CD4-positive, alpha-beta memory T cell (primary cell): ENCODE data around the gene CCDC70. TPM values are rescaled to one million over a fixed set of nuclear protein-coding genes. Genes with fewer than 3 reads are reported as not detected.
A peak's percentile ranks its signal among the peaks of the same experiment; 100 is the strongest.

Source experiments
- CTCF ChIA-PET: fragments of 350-600 bp; sonication (Branson Sonifier 250); formaldehyde crosslinking; loops from one replicate; lab custom pipeline; 2021; ENCODE audit warnings: inconsistent platforms; ENCODE audit not compliant: partially characterized antibody; lab: Charles Lee
- POLR2A ChIA-PET: fragments of 350-600 bp; sonication (Branson Sonifier 250); formaldehyde crosslinking; loops from one replicate; lab custom pipeline; 2021; ENCODE audit not compliant: partially characterized antibody; lab: Charles Lee
- DNase-seq, 5 donors: peaks; one replicate each; pipeline versions ENCODE4 v3.0.0 to v3.0.0-alpha.2; 2020 to 2022; ENCODE audit warnings: mixed read lengths in 1 of 5
- H3K27ac ChIP-seq: one replicate; pipeline ENCODE4 v1.7.0; 2013; ENCODE audit warnings: low read depth, low read length
- H3K27me3 ChIP-seq: 2 replicates; pipeline ENCODE4 v1.7.0; 2013; ENCODE audit warnings: mild to moderate bottlenecking, low read length, moderate library complexity; ENCODE audit not compliant: insufficient read depth
- H3K36me3 ChIP-seq: 2 replicates; pipeline ENCODE4 v1.7.0; 2013; ENCODE audit warnings: mild to moderate bottlenecking, low read length, moderate library complexity; ENCODE audit not compliant: insufficient read depth
- H3K4me1 ChIP-seq: 2 replicates; pipeline ENCODE4 v1.7.0; 2013; ENCODE audit warnings: mild to moderate bottlenecking, low read length, moderate library complexity; ENCODE audit not compliant: insufficient read depth
- H3K4me3 ChIP-seq, 2 donors: one replicate each; pipeline ENCODE4 v1.7.0; 2013; ENCODE audit warnings: low read length in 2 of 2, mild to moderate bottlenecking in 1 of 2
- H3K9me3 ChIP-seq, 2 donors: one replicate each; pipeline ENCODE4 v1.7.0; 2013; ENCODE audit warnings: low read length in 2 of 2, control low read depth in 1 of 2; ENCODE audit not compliant: control insufficient read depth in 1 of 2
- H3K27ac Mint-ChIP-seq, 7 donors: one replicate each; pipeline ENCODE4 v1.8.0; 2020 to 2021; ENCODE audit warnings: mixed read lengths in 7 of 7, mild to moderate bottlenecking in 6 of 7, inconsistent platforms in 3 of 7, moderate library complexity in 3 of 7
- H3K27me3 Mint-ChIP-seq, 2 donors: one replicate each; pipeline ENCODE4 v1.8.0; 2020 to 2021; ENCODE audit warnings: mixed read lengths in 2 of 2
- H3K36me3 Mint-ChIP-seq, 2 donors: one replicate each; pipeline ENCODE4 v1.8.0; 2020 to 2021; ENCODE audit warnings: mixed read lengths in 2 of 2, inconsistent platforms in 1 of 2, mild to moderate bottlenecking in 1 of 2
- H3K4me1 Mint-ChIP-seq, 4 donors: one replicate each; pipeline ENCODE4 v1.8.0; 2020 to 2021; ENCODE audit warnings: mixed read lengths in 4 of 4, mild to moderate bottlenecking in 1 of 4
- H3K4me3 Mint-ChIP-seq, 8 donors: one replicate each; pipeline ENCODE4 v1.8.0; 2020 to 2021; ENCODE audit warnings: mixed read lengths in 8 of 8, mild to moderate bottlenecking in 7 of 8, moderate library complexity in 6 of 8, inconsistent platforms in 3 of 8
- H3K9me3 Mint-ChIP-seq, 8 donors: one replicate each; pipeline ENCODE4 v1.8.0; 2020 to 2021; ENCODE audit warnings: mixed read lengths in 8 of 8, mild to moderate bottlenecking in 5 of 8, inconsistent platforms in 3 of 8, moderate library complexity in 1 of 8
- intact Hi-C: fragments of 100-400 bp; cut with micrococcal nuclease; formaldehyde crosslinking; loops from one replicate; pipeline ENCODE4 v1.15.1; 2023
- polyA plus RNA-seq, 2 donors: library from polyadenylated mRNA; unstranded; fragments of 300-500 nt; fragmentation: Illumina TruSeq; gene quantifications; one replicate each; pipeline ENCODE4 v1.2.3, GENCODE V29; 2021
- total RNA-seq, 2 experiments: library from RNA; stranded (reverse); gene quantifications; one replicate each; pipeline ENCODE4 v1.2.3, GENCODE V29; 2021

Gene CCDC70
- total and polyA plus RNA-seq, 4 experiments from 2014 or later: not detected

- ChIA-PET CTCF (interaction anchor here (2.0 kb wide), 1 partner anchor 11 kb away, joined by 7 read pairs; no protein-coding TSS in a partner anchor), POLR2A (no interaction called here)
- H3K27me3 ChIP-seq: no peaks in the 10 kb centered on the region
- Mint-ChIP-seq H3K27me3 (no peaks in the 10 kb centered on the region), H3K4me1 (peaks cover 13 to 21% (median 20%) of the 10 kb centered on the region in 4 donors), H3K36me3 (no peaks in the 10 kb centered on the region), H3K4me3 (no peak overlapping the region), H3K27ac (peak overlapping the region in 1 of 7 donors; percentile 56), H3K9me3 (no peaks in the 10 kb centered on the region)
- H3K9me3 ChIP-seq: no peaks in the 10 kb centered on the region
- H3K36me3 ChIP-seq: no peaks in the 10 kb centered on the region
- peaks cover 6% of the 10 kb centered on the region for H3K4me1 ChIP-seq
- DNase-seq: no peak
- no peak overlapping the region for H3K27ac ChIP-seq
- H3K4me3 ChIP-seq: no peak overlapping the region
- intact Hi-C loops: no loop called here
Measured at GRCh38 chr13:51912511-51913225, 50.9 kb downstream of the CCDC70 start.

GRCh38 chr13:51913421-51914136, 51.8 kb downstream of the CCDC70 start:
- no peak overlapping the region for H3K4me3 Mint-ChIP-seq
- no peaks in the 10 kb centered on the region for H3K36me3 Mint-ChIP-seq
- DNase-seq: no peak
- ChIA-PET CTCF (interaction anchor here (0.8 to 2.0 kb wide), 3 partner anchors 8 to 14 kb away, joined by 3 to 7 read pairs (median 3); no protein-coding TSS in a partner anchor), POLR2A (no interaction called here)
- no peaks in the 10 kb centered on the region for H3K9me3 ChIP-seq
- no peaks in the 10 kb centered on the region for H3K27me3 ChIP-seq
- no peaks in the 10 kb centered on the region for H3K9me3 Mint-ChIP-seq
- peak overlapping the region in 1 of 7 donors; percentile 10 for H3K27ac Mint-ChIP-seq
- peaks cover 13 to 20% (median 18%) of the 10 kb centered on the region in 4 donors for H3K4me1 Mint-ChIP-seq
- intact Hi-C loops: no loop called here
- no peaks in the 10 kb centered on the region for H3K27me3 Mint-ChIP-seq
- peaks cover 6% of the 10 kb centered on the region for H3K4me1 ChIP-seq
- H3K4me3 ChIP-seq: no peak overlapping the region
- H3K27ac ChIP-seq: no peak overlapping the region
- no peaks in the 10 kb centered on the region for H3K36me3 ChIP-seq

- Mint-ChIP-seq H3K36me3 (no peaks in the 10 kb centered on the region), H3K27me3 (no peaks in the 10 kb centered on the region), H3K4me1 (peaks cover 10 to 19% (median 14%) of the 10 kb centered on the region in 4 donors), H3K4me3 (no peak overlapping the region), H3K27ac (no peak overlapping the region), H3K9me3 (no peaks in the 10 kb centered on the region)
- peaks cover 2% of the 10 kb centered on the region for H3K4me1 ChIP-seq
- CTCF ChIA-PET: interaction anchor here (0.8 to 1.5 kb wide), 2 partner anchors 8 to 14 kb away, joined by 3 read pairs; no protein-coding TSS in a partner anchor
- no peak overlapping the region for H3K4me3 ChIP-seq
- intact Hi-C loops: no loop called here
- no peak for DNase-seq
- POLR2A ChIA-PET: no interaction called here
- no peak overlapping the region for H3K27ac ChIP-seq
- H3K9me3 ChIP-seq: no peaks in the 10 kb centered on the region
- H3K27me3 ChIP-seq: no peaks in the 10 kb centered on the region
- no peaks in the 10 kb centered on the region for H3K36me3 ChIP-seq
Measured at GRCh38 chr13:51914137-51914493, 52.3 kb downstream of the CCDC70 start.

Other genes starting within 250 kb of the CCDC70 start
- 10 to 100 TPM; 23.6 to 24.3 TPM for gene DHRS12, start 57.8 kb upstream of the CCDC70 start, total RNA-seq
- 10 to 100 TPM; 37.1 to 38.9 TPM for gene DHRS12, start 57.8 kb upstream of the CCDC70 start, polyA plus RNA-seq
- 1 to 10 TPM; 7.9 to 9.0 TPM for gene TMEM272, start 16.8 kb upstream of the CCDC70 start, total RNA-seq
- gene TMEM272, start 16.8 kb upstream of the CCDC70 start, polyA plus RNA-seq: under 1 TPM in 1 of 2 donors, not detected in 1; 0.41 TPM
- 1 to 10 TPM in 1 of 2 experiments, under 1 TPM in 1; 0.97 to 1.4 TPM for gene ATP7B, start 149.5 kb downstream of the CCDC70 start, total RNA-seq
- under 1 TPM; 0.28 to 0.77 TPM for gene ATP7B, start 149.5 kb downstream of the CCDC70 start, polyA plus RNA-seq
- gene ALG11, start 150.4 kb downstream of the CCDC70 start, total RNA-seq: 10 to 100 TPM; 37.2 to 42.2 TPM
- gene ALG11, start 150.4 kb downstream of the CCDC70 start, polyA plus RNA-seq: 10 to 100 TPM; 23.3 to 25.8 TPM
- 10 to 100 TPM; 15.7 to 16.1 TPM for gene UTP14C, start 162.7 kb downstream of the CCDC70 start, total RNA-seq
- gene UTP14C, start 162.7 kb downstream of the CCDC70 start, polyA plus RNA-seq: 1 to 10 TPM; 1.9 to 2.8 TPM